ENCODE data around the gene DCC.

The DCC gene

GRCh38 chr18:52907543-52908308 lies 567.7 kb downstream of the DCC start:
- Histone ChIP-seq H3K9me3 (ENCODE audit: control insufficient read depth, insufficient read depth, low read length) (no peaks in the 10 kb centered on the region), H3K36me3 (ENCODE audit: control insufficient read depth, low read length) (no peaks in the 10 kb centered on the region), H3K4me2 (ENCODE audit: low read length) (no peak overlapping the region), H4K20me1 (ENCODE audit: control insufficient read depth, insufficient read depth, low read depth, low read length) (no peaks in the 10 kb centered on the region), H3K4me3 (ENCODE audit: low read length) (no peak overlapping the region), H3F3A (ENCODE audit: control insufficient read depth, insufficient read depth) (no peaks in the 10 kb centered on the region), H3K27ac (ENCODE audit: low read depth, low read length) (no peak overlapping the region), H3K4me1 (ENCODE audit: control insufficient read depth, low read length) (no peaks in the 10 kb centered on the region), H3K27me3 (ENCODE audit: control insufficient read depth, low read length) (no peaks in the 10 kb centered on the region), H3K79me2 (ENCODE audit: control insufficient read depth, low read length) (no peaks in the 10 kb centered on the region), H3K9me2 (replicated peaks; ENCODE audit: control insufficient read depth, low read length) (no peaks in the 10 kb centered on the region)
- no peak for TF ChIP-seq EZH2phosphoT487 (IDR thresholded peaks at IDR 0.05; ENCODE audit: borderline replicate concordance, low read length)

- Histone ChIP-seq H3K79me2 (ENCODE audit: control insufficient read depth, low read length) (no peaks in the 10 kb centered on the region), H3K9me2 (replicated peaks; ENCODE audit: control insufficient read depth, low read length) (no peaks in the 10 kb centered on the region), H3K27me3 (ENCODE audit: control insufficient read depth, low read length) (no peaks in the 10 kb centered on the region), H3K27ac (ENCODE audit: low read depth, low read length) (no peak overlapping the region), H3F3A (ENCODE audit: control insufficient read depth, insufficient read depth) (no peaks in the 10 kb centered on the region), H3K9me3 (ENCODE audit: control insufficient read depth, insufficient read depth, low read length) (no peaks in the 10 kb centered on the region), H3K4me2 (ENCODE audit: low read length) (no peak overlapping the region), H3K4me1 (ENCODE audit: control insufficient read depth, low read length) (no peaks in the 10 kb centered on the region), H3K4me3 (ENCODE audit: low read length) (no peak overlapping the region), H3K36me3 (ENCODE audit: control insufficient read depth, low read length) (no peaks in the 10 kb centered on the region), H4K20me1 (ENCODE audit: control insufficient read depth, insufficient read depth, low read depth, low read length) (no peaks in the 10 kb centered on the region)
- TF ChIP-seq EZH2phosphoT487 (IDR thresholded peaks at IDR 0.05; ENCODE audit: borderline replicate concordance, low read length): no peak
- TF ChIP-seq CTCF (IDR thresholded peaks at IDR 0.05; ENCODE audit: low read depth, low read length, poor library complexity, severe bottlenecking): no peak
Observed at GRCh38 chr18:52914148-52914547, 574.2 kb downstream of the DCC start.

DNA sequence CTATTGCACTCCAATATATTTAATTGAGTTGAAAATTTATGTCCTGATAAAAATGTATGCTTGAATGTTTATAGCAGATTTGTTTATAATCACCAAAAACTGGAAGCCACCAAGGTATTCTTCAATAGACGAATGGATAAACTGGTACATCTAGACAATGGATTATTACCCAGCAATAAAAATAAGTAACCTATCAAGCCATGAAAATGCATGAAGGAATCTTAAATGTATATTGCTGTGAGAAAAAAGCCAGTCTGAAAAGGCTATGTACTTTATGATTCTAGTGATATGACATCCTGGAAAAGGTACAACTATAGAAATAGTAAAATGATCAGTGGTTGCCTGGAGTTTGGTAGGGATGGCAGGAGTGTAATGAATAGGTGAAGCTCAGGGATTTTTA lies 580.7 kb downstream of the DCC start:
- no peaks in the 10 kb centered on the region for H3K79me2 ChIP-seq (ENCODE audit: control insufficient read depth, low read length)
- H3K27ac ChIP-seq (ENCODE audit: low read depth, low read length): no peak overlapping the region
- no peaks in the 10 kb centered on the region for H3F3A ChIP-seq (ENCODE audit: control insufficient read depth, insufficient read depth)
- no peak overlapping the region for H3K4me3 ChIP-seq (ENCODE audit: low read length)
- H3K4me1 ChIP-seq (ENCODE audit: control insufficient read depth, low read length): no peaks in the 10 kb centered on the region
- no peak overlapping the region for H3K4me2 ChIP-seq (ENCODE audit: low read length)
- no peaks in the 10 kb centered on the region for H3K9me2 ChIP-seq (replicated peaks; ENCODE audit: control insufficient read depth, low read length)
- H3K9me3 ChIP-seq (ENCODE audit: control insufficient read depth, insufficient read depth, low read length): no peaks in the 10 kb centered on the region
- H3K27me3 ChIP-seq (ENCODE audit: control insufficient read depth, low read length): no peaks in the 10 kb centered on the region
- no peaks in the 10 kb centered on the region for H3K36me3 ChIP-seq (ENCODE audit: control insufficient read depth, low read length)
- no peaks in the 10 kb centered on the region for H4K20me1 ChIP-seq (ENCODE audit: control insufficient read depth, insufficient read depth, low read depth, low read length)
- TF ChIP-seq EZH2phosphoT487 (IDR thresholded peaks at IDR 0.05; ENCODE audit: borderline replicate concordance, low read length): no peak
- no peak for TF ChIP-seq CTCF (IDR thresholded peaks at IDR 0.05; ENCODE audit: low read depth, low read length, poor library complexity, severe bottlenecking)

DNA sequence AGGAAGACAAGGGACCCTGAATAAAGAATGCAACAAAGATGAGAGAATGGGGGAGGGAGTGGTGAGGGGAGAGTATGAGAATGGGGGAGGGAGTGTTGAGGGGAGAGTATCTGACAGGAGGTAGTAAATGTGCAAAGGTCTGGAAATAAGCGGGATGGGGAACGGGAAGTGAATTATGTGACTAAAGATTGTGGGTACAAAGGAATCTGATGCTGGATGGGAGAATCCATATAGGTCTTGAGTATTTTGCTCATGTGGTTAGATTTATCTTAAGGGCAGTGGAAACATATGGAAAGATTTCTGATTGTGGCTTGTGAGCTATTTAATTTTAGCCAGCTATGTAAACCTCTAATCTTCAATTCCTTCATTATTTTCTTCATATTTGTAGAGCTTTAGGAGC lies 593.4 kb downstream of the DCC start:
- H3K27ac ChIP-seq (ENCODE audit: low read depth, low read length): no peak overlapping the region
- H3K9me2 ChIP-seq (replicated peaks; ENCODE audit: control insufficient read depth, low read length): no peaks in the 10 kb centered on the region
- no peaks in the 10 kb centered on the region for H3K27me3 ChIP-seq (ENCODE audit: control insufficient read depth, low read length)
- H4K20me1 ChIP-seq (ENCODE audit: control insufficient read depth, insufficient read depth, low read depth, low read length): no peaks in the 10 kb centered on the region
- H3K4me2 ChIP-seq (ENCODE audit: low read length): no peak overlapping the region
- no peaks in the 10 kb centered on the region for H3F3A ChIP-seq (ENCODE audit: control insufficient read depth, insufficient read depth)
- H3K4me1 ChIP-seq (ENCODE audit: control insufficient read depth, low read length): no peaks in the 10 kb centered on the region
- H3K9me3 ChIP-seq (ENCODE audit: control insufficient read depth, insufficient read depth, low read length): no peaks in the 10 kb centered on the region
- H3K4me3 ChIP-seq (ENCODE audit: low read length): no peak overlapping the region
- H3K79me2 ChIP-seq (ENCODE audit: control insufficient read depth, low read length): no peaks in the 10 kb centered on the region
- TF ChIP-seq EZH2phosphoT487 (IDR thresholded peaks at IDR 0.05; ENCODE audit: borderline replicate concordance, low read length): no peak
- TF ChIP-seq CTCF (IDR thresholded peaks at IDR 0.05; ENCODE audit: low read depth, low read length, poor library complexity, severe bottlenecking): no peak
- no peaks in the 10 kb centered on the region for H3K36me3 ChIP-seq (ENCODE audit: control insufficient read depth, low read length)
